DND-41 (cell line): ENCODE results near the gene RNFT2.

Source experiments
- ATAC-seq: fragments of 200-7000 bp; cut with Tn5 transposase; 3 replicates; pipeline ENCODE4 v1.9.1; 2021; ENCODE audit warnings: low read depth; ENCODE audit not compliant: insufficient read depth
- DNase-seq: peaks from one replicate; pipeline ENCODE4 v3.0.0-alpha.2; 2020
- H2AFZ ChIP-seq: 2 replicates; pipeline ENCODE4 v1.6.0; 2012; ENCODE audit warnings: low read depth, low read length
- H3K27ac ChIP-seq: 2 replicates; pipeline ENCODE4 v1.5.1; 2012; ENCODE audit warnings: low read length, inconsistent platforms
- H3K27me3 ChIP-seq: fragments of 200-600 bp; sonication (generic); 2 replicates; pipeline ENCODE4 v1.6.0; 2012; ENCODE audit warnings: low read length, mild to moderate bottlenecking, inconsistent platforms; ENCODE audit not compliant: insufficient read depth, poor library complexity
- H3K36me3 ChIP-seq: 2 replicates; pipeline ENCODE4 v1.5.1; 2012; ENCODE audit warnings: low read length, inconsistent platforms; ENCODE audit not compliant: insufficient read depth
- H3K4me1 ChIP-seq: 2 replicates; pipeline ENCODE4 v1.5.1; 2012; ENCODE audit warnings: mild to moderate bottlenecking, low read length; ENCODE audit not compliant: insufficient read depth
- H3K4me2 ChIP-seq: 2 replicates; pipeline ENCODE4 v1.6.0; 2012; ENCODE audit warnings: mild to moderate bottlenecking, moderate library complexity, low read length, inconsistent platforms; ENCODE audit not compliant: insufficient read depth
- H3K4me3 ChIP-seq, 2 experiments: fragments of 200-600 bp in 1 of 2; shearing (Covaris generic) in 1 of 2; 2 replicates each; pipeline ENCODE4 v1.5.1; 2012 to 2016; ENCODE audit warnings: inconsistent platforms in 2 of 2, low read length in 2 of 2, mild to moderate bottlenecking in 2 of 2, low read depth in 1 of 2, moderate library complexity in 1 of 2
- H3K79me2 ChIP-seq: 2 replicates; pipeline ENCODE4 v1.6.0; 2012; ENCODE audit warnings: low read length, inconsistent platforms; ENCODE audit not compliant: insufficient read depth
- H3K9ac ChIP-seq: 2 replicates; pipeline ENCODE4 v1.6.0; 2012; ENCODE audit warnings: low read depth, mild to moderate bottlenecking, inconsistent platforms, low read length, moderate library complexity
- H3K9me3 ChIP-seq: 2 replicates; pipeline ENCODE4 v1.5.1; 2012; ENCODE audit warnings: low read length, moderate library complexity, mild to moderate bottlenecking, inconsistent platforms; ENCODE audit not compliant: insufficient read depth, severe bottlenecking
- H4K20me1 ChIP-seq: 2 replicates; pipeline ENCODE4 v1.6.0; 2012; ENCODE audit warnings: low read length; ENCODE audit not compliant: insufficient read depth
- CTCF ChIP-seq: IDR thresholded peaks from 2 replicates; pipeline ENCODE4 v1.5.1; 2012; ENCODE audit warnings: borderline replicate concordance, low read length, moderate library complexity, mild to moderate bottlenecking; ENCODE audit not compliant: poor library complexity, severe bottlenecking; ENCODE audit errors: extremely low read depth
- EZH2 ChIP-seq: IDR thresholded peaks from 3 replicates; pipeline ENCODE4 v1.6.1; 2012; ENCODE audit warnings: borderline replicate concordance, low read depth, mild to moderate bottlenecking, moderate library complexity, low read length, inconsistent platforms; ENCODE audit not compliant: severe bottlenecking

The RNFT2 gene

GRCh38 chr12:116708826-116709756, 29.0 kb upstream of the RNFT2 start:
- H2AFZ ChIP-seq, result peak overlapping the region; percentile 49; the same call in 1 of the 2 replicates
- H4K20me1 ChIP-seq, result no peaks in the 10 kb centered on the region
- no peak overlapping the region for H3K27ac ChIP-seq
- no peaks in the 10 kb centered on the region for H3K9me3 ChIP-seq
- H3K4me3 ChIP-seq, result no peak overlapping the region
- H3K4me2 ChIP-seq, result peak overlapping the region; percentile 45
- peaks cover 4% of the 10 kb centered on the region for H3K27me3 ChIP-seq
- no peak overlapping the region for H3K9ac ChIP-seq
- peaks cover 10% of the 10 kb centered on the region for H3K4me1 ChIP-seq
- ATAC-seq, result peak; percentile 96
- peaks cover 1% of the 10 kb centered on the region; the same call in 1 of the 2 replicates for H3K36me3 ChIP-seq
- no peaks in the 10 kb centered on the region for H3K79me2 ChIP-seq
- peak; percentile 72 for DNase-seq
- TF ChIP-seq CTCF, result peak; percentile 94
- no peak for TF ChIP-seq EZH2

GRCh38 chr12:116709768-116710167, 28.3 kb upstream of the RNFT2 start:
- Histone ChIP-seq H3K27ac (no peak overlapping the region), H3K9me3 (no peaks in the 10 kb centered on the region), H3K4me3 (no peak overlapping the region), H3K27me3 (peaks cover 4% of the 10 kb centered on the region), H2AFZ (no peak overlapping the region), H3K9ac (no peak overlapping the region), H3K36me3 (peaks cover 4% of the 10 kb centered on the region; the same call in 1 of the 2 replicates), H3K4me1 (peaks cover 10% of the 10 kb centered on the region), H3K79me2 (no peaks in the 10 kb centered on the region), H4K20me1 (no peaks in the 10 kb centered on the region), H3K4me2 (no peak overlapping the region)
- TF ChIP-seq CTCF (no peak), EZH2 (no peak)
- ATAC-seq (no peak), DNase-seq (no peak)

GRCh38 chr12:116710370-116711150, 27.6 kb upstream of the RNFT2 start:
- H3K4me3 ChIP-seq, result no peak overlapping the region
- peaks cover 10% of the 10 kb centered on the region for H3K4me1 ChIP-seq
- TF ChIP-seq CTCF, result no peak
- no peak for TF ChIP-seq EZH2
- ATAC-seq (no peak), DNase-seq (no peak)
- no peaks in the 10 kb centered on the region for H3K79me2 ChIP-seq
- H3K9ac ChIP-seq, result no peak overlapping the region
- peaks cover 8% of the 10 kb centered on the region; the same call in 1 of the 2 replicates for H3K36me3 ChIP-seq
- peaks cover 4% of the 10 kb centered on the region for H3K27me3 ChIP-seq
- no peaks in the 10 kb centered on the region for H4K20me1 ChIP-seq
- no peak overlapping the region for H2AFZ ChIP-seq
- H3K4me2 ChIP-seq, result no peak overlapping the region
- no peak overlapping the region for H3K27ac ChIP-seq
- no peaks in the 10 kb centered on the region for H3K9me3 ChIP-seq
